Anterior cingulate cortex (tissue), 58 donors: Measurements from ENCODE around the gene STIM2.
"Not testable (repeated sequence)": the region's sequence is repeated elsewhere in the genome, so short reads cannot be mapped to it uniquely, and the experiment has no call there.

Experiments
- DNase-seq, 58 donors: peaks; one replicate each; lab custom pipeline; 2025; lab: John Stamatoyannopoulos, UW

STIM2 gene

DNA sequence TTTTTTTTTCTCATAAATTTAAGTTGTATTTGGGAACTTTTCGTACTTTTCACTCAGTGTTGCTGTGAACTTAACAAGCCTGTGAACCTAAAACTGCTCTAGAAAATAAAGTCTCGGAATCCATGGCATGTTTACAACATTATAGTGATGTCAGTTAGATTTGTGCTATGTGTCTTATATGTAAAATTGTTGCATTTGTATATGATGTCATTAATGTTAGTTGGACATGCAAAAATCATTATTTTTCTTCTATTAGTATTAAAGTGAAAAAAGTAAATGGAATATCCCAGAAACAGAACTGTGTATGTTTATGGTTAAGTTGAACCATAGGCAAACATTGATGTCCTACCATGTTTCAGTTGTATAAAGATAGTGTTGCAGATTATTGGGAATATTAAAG is 85.2 kb downstream of the STIM2 start:
- no peak for DNase-seq

DNA sequence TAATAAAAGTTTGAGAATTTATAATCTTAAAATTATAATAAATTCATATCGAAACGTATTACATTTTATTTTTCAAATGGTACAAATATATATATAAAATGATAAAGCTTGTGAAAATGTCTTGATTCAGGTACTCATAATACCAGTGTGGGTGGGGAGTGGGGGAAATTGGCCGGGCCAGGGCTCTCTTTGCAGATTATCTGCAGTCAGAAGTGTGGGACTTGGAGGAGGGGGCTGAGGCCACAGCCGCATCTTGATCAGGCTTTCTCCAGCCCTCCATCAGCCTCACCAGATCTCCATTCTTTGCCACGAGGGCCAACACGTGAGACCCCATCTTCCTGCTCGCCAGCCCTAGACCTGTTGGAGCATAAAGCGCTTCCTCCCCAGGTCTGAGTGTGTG is 86.7 kb downstream of the STIM2 start:
- no peak for DNase-seq

DNA sequence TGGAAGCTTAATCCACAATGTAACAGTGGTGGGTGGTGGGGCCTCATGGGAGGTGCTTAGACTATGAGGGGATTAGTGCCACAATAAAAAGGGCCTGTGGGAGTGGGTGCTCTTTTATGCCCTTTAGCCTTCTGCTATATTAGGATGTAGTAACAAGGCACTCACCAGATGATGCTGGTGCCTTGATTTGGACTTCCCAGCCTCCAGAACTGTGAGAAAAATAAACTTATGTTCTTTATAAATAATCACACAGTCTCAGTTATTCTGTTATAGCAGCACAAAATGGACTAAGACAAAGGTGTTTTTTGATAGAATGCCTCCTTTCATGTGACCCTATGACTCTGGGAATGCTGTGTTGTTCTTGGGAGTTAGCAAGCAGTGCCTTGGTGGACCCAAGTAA is 89.8 kb downstream of the STIM2 start:
- no peak for DNase-seq

DNA sequence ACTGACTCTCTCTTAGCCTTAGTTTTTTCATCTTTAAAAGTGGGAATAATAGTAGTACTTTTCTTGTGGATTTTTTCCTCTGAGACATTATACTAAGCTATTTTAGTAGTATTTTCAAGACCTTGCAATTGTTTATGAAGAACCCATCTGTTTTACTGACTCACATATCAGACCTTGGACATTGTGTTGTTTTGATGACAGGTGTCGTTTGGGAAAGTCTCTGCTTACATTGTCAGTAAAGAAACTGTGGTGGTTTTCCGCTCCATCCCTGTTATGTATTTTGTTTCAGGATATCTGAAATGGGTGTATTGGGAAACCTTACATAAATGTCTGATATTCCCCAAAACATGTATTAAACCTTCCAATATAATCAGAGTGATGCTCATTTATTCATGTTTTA is 92.2 kb downstream of the STIM2 start:
- DNase-seq, result no peak

DNA sequence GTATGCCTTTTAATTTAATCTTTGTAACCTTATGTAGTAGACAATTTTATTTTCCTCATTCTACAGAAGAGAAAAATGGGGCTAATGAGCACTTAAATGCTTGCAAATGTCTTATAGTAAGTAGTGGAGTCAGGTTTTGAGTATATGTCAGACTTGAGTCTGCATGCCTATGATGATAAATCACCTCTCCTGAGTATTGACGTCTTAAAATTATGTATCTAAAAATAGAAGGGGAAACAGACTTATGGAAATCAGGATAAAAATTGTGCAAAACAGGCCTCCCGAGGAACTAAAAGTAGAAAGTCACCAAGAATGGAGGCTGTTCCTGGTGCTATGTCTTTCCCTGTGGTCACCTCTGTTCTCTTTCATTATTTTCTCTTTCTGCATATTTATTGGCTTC is 92.7 kb downstream of the STIM2 start:
- DNase-seq, result no peak

DNA sequence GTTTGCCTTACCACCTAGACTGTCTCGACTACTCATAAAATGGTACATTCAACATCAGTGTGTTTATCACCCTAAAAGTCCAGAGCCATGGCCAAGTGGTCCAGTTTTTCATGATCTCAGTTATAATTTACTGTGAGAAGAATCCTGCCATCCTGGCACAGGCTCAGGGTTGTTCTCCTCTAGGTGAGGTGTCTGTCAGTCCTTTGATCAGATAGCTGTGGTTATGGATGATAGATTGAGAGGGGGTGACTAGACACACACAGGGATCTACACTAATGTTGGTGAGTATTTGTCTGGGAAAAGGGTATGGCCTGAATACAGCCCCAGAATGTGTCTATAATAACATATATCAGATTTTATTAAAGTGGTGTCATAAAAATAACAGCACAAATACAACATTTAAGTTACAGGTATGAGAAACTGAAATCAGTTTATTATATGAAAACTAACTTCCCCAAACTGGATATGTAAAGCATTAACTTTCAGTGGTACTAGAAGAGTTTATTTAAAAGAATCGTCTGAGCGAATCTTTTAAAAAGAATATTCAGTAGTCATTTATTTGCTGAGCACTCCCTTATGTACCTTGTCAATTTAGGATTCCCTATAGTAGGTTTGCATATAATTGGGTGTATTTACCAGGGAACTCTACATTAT is 93.3 kb downstream of the STIM2 start:
- no peak for DNase-seq

DNA sequence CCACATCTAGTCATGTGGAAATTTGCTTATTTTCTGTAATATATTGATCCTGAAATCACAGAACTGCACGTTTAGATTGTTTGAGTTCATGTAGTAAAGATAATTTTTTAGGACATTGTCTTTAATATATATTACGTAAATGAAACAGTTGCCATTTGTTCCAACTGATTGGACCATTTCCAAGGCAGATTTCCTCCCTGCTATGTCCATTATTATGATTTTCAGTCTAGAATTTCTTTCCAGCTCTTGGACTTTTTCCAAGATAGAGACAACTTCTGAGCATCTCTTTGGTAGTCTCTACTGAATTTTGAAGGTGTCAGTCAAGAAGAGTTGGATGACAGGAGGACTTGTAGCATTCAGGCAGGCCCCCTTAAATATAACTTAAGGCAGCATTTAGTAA is 94.6 kb downstream of the STIM2 start:
- no peak for DNase-seq

DNA sequence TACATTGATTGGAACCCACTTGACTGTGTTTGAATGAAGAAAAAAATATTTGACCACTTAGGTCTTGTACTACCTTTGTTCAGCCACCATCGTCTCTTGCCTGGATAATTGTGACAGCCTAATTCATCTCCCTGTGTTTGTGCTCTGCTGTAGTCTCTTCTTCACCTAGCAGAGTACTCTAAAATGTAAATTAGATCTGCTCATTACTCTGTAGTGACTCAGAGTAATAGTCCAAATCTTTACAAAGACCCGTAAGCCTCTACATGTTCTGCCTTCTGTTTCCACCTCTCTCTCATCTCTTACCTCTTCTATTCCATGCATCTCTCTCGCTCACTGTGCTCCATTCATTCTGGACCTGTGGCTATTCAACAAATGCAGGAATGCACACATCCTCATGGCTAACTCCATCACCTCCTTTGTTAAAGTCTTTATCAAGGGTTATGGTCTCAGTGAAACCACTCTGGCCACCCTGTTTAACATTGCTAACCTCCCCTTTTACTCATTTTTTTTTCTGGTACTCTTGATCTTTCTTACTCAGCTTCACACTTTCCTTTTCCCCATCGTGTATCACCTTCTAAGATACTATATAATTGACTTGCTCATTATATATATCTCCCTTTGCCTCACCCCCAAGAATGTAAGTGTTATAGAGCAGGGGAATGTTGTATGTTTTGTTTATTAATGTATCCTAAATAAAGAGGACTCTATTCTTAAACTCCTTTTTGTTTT is 98.4 kb downstream of the STIM2 start:
- no peak for DNase-seq

DNA sequence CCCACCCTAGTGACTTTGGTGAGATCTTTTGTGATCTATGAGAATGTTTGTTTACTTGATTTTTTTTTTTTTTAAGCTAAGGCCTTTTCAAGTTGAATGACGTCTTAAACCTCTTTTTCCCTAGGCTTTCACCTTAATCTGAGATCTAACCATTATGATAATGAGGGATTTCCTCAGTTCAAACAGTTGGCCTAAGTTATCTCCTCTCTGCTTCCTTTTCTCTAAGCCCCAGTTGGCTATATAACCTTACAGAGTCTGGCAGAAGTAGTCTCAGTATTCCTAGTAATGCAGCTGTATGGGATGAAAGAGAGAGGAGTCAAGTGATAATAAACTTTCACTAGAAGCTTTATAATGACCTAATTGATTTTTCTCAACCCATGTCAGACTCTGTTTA is 99.0 kb downstream of the STIM2 start:
- no peak for DNase-seq

DNA sequence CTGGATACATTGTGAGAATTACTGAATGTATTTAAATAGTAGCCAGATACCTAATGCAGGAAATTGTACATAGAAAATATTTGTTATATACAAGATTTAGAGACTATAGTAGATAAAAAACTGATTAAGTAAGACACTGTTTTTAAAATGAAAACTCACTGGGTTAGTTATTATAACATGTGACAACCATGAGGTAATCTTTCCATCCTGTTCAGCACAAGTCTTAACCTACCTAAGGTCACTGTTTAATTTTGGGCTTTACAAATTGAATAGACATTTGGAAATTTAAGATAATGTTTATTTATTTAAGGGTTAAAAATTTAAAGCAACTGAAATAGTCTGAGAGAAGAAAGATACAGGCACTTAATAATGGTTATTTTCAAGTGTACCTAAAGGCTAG is 102.1 kb downstream of the STIM2 start:
- no peak for DNase-seq

DNA sequence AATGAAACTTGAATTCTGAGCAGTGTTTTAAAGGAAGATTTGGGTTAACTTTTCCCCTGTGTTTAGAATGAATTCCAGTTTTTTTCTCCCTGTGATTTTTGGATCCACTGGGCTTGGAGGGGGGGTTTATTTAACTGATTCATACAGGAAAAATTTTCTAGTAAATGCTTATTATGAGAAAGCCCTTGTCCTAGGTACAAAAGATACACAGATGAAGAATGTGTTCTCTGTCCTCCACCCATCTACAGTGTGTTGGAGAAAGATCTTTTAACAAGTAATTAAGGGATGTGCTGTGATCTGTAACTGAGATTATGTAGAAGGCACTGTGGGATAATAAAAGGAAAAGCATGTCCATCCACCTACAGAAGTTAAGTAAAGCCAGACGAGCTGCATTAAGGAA is 103.9 kb downstream of the STIM2 start:
- no peak for DNase-seq

DNA sequence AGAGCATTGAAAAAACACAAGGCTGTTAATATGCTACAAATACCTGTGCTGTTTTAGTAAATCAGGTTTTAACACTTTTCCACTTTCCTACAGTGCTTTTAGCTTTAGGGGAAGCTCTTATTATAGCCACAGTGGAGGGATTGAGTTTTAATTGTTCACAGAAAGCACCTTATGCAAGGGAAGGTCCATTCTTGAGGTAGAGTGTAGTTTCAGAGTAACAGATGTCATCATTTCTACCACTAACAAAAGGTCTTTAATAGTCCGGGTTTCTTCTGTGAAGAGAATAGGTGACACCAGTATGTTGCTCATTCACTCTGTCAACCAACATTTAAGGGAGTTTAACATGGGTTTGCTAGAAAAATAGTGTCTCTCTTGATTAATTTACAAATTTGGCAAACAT is 104.4 kb downstream of the STIM2 start:
- DNase-seq, result no peak

DNA sequence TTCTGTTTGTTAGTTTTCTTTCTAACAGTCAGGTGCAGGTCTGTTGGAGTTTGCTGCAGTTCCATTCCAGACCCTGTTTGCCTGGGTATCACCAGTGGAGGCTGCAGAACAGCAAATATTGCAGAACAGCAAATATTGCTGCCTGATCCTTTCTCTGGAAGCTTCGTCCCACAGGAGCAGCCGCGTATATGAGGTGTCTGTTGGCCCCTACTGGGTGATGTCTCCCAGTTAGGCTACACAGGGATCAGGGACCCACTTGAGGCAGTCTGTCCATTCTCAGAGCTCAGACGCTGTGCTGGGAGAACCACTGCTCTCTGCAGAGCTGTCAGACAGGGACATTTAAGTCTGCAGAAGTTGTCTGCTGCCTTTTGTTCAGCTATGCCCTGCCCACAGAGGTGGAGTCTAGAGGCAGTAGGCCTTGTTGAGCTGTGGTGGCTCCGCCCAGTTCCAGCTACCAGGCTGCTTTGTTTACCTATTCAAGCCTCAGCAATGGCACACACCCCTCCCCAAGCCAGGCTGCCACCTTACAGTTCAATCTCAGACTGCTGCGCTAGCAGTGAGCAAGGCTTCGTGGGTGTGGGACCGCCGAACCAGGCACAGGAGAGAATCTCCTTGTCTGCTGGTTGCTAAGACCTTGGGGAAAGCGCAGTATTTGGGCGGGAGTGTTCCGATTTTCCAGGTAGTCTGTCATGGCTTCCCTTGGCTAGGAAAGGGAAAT is 115.0 kb downstream of the STIM2 start:
- not testable (repeated sequence) for DNase-seq

DNA sequence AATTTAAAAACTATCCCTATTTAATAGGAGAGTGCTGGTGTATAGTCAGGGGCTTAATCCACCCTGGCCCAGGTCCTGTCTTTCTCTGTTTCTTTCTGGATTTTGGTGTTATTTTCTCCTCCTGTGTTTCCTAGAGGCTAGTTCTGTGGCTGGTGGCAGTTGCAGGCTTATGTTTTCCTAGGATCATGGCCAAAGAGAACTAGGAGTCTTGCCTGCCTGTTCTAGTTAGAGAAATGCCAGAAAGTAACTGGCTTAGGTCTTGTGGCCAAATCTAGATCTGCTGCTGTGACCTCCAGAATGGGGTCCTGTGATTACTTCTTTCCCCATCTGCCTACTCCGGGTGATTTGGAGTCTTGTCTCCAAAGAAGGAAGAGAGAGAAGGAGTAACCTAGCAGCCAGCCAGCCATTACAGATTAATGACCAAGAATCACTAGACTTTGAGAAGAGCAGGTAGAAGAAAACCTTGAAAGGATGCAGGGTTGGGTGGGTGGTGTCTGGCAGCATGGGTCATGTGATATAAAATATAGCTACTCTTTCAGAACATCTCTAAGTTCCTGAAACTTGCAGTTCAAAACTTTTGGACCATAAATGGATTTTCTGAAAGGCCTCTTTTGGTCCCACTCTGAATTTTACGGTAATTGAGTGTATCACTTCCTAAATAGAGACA is 117.9 kb downstream of the STIM2 start:
- no peak for DNase-seq

DNA sequence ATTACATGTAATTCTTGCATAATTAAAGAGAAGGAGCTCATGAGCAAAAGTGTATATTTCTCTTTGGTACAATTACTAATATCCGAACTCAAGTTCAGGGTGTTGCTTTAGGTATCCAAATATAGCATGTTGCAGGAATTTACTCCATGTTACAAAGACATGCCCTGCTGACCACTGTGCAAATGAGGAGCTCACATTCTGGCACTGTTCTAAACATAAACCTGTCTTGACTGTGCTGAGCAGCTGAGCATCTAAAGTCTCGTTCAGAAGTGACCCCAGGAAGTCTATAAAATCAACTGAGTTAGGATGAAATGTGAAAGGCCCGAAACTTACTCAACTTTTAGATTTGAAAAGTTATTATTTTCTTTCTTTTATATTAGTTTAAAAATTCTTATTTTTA is 124.3 kb downstream of the STIM2 start:
- DNase-seq, result no peak

DNA sequence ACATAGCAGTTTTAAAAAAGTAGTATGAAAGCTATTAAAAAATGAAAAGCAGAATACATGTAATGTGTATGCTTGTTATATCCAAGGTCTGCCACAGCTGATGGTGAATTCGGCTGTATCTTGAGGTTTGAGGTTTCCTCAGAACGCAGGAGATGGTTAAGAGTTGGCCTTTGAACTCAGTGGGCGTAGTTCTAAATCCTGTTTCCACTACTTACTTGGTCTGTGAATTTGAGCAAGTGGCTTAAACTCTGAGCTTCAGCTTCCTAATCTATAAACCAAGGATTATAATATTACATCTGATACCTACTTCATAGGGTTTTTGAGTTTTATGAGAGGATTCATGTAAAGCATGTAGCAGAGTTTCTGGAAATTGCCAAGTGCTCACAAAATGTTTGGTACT is 125.2 kb downstream of the STIM2 start:
- no peak for DNase-seq

DNA sequence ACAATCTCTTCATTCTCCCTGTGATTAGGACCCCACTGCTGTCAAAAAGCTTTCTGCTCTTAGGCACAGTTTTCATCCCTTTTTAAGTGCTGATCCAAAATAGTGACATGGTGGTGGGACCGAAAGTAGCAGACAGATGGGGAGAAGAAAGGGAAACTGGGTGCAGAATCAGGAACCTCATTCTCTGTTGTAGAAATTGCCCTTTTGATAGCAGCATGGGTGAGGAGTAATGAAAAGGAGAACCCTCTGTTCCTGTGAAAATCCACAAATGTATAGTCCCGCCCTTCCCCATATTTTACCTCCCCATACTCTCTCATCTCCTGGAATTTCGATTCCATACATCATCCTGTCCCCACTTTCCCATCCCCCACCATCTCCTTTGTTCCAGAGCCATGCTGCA is 126.5 kb downstream of the STIM2 start:
- no peak for DNase-seq

DNA sequence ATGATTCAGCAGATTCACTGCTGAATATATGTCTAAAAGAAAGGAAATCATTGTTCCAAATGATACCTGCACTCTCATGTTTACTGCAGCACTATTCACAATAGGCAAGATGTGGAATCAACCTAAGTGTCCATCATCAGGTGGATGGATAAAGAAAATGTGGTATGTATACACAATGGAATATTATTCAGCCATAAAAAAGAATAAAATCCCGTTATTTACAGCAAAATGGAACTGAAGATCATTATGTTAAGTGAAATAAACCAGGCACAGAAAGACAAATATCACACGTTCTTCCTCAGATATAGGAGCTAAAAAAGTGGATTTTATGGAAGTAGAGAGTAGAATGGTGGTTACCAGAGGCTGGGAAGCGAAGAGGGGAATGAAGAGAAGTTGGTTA is 130.4 kb downstream of the STIM2 start:
- no peak for DNase-seq

DNA sequence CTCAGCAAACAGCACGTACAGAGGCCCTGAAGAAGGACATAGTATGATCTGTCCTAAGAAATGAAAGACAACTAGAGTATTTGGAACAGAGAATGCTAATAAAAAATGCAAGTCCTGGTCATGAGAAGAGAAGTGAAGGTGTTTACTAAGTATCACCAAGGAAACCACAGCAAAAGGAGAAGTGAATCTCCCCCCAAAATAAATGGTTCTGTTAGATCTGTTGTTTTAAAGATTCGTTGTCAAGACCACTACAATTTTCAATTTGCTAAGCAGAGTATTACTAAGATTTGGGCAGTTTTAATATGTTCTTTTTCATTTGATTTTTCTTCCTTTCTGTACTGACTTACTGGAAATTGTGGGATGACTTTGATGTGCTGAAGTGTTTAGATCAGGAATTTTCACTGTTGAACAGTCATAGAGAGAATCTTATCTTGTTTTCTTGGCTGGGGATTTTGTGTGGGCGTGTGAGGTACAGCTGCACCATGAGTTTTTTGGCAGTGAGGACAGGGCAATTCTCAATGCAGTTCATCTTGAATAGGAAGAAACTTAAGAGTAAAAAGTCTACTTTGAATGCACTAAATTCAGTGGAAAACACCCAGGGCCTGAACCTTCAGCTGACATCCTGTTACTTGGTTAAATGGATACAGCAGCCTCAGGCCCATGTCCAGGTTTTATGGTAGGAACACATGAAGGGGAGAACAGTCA is 132.2 kb downstream of the STIM2 start:
- peak in 49 of 58 donors; percentile 1 to 81 (median 20) for DNase-seq

DNA sequence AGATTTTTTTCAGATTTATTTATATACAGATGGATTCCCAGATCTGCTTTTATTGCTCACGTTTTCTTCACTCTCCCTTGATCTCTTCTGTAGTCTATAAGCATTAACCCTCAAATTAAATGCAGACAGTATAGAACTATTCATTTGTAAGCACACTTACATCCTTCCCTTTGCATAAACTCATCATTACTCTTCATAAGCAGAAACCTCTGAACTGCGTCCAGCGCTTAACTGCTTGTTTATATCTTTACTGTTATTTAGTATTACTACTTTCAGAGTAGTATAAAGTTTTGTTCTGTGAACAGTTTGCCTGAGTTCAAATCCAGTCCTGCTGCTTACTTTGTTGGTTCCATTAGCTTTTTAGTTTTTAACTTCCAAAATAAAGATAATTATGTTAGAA is 132.9 kb downstream of the STIM2 start:
- no peak for DNase-seq

DNA sequence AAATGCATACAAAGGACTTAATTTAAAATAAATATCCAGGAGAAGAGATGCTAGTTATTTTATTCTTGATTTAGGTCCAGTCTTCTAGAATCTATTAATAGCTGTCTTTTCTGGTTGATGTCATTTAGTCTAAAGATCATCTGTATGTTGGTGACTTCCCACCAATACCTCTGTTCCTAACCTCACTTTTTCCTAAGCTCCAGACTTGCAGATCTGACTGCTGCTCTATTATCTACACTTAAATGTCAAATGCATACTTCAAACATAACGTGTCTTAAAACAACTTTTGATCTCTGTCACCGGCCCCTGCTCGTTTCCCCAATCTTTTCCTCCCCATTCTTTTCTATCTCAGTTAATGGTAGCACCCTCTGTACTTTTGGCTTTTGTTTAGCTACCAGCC is 133.3 kb downstream of the STIM2 start:
- DNase-seq, result no peak
